Adrenal gland (tissue), 12 donors: ENCODE data around the gene MRPL54. TPM values are rescaled to one million over a fixed set of nuclear protein-coding genes. Genes with fewer than 3 reads are reported as not detected.

Source experiments
- DNase-seq, 7 donors: peaks; one replicate each; pipeline ENCODE4 v3.0.0-alpha.2; 2019 to 2020
- H3K27ac ChIP-seq, 5 donors: fragments of 200-600 bp; sonication (generic) in 4 of 5; 1 replicate in 3 of 5; 2 replicates in 2 of 5; pipeline versions ENCODE4 v1.5.1 to v1.8.0; 2016 to 2020; ENCODE audit warnings: mild to moderate bottlenecking in 1 of 5
- H3K27me3 ChIP-seq: fragments of 200-600 bp; 2 replicates; pipeline ENCODE4 v1.8.0; 2021
- H3K36me3 ChIP-seq, 2 donors: fragments of 200-600 bp; replicated peaks in 1 of 2; 1 replicate in 1 of 2; 2 replicates in 1 of 2; pipeline versions ENCODE4 v1.5.1 to v1.8.0; 2018 to 2022
- H3K4me1 ChIP-seq, 2 donors: fragments of 200-600 bp; replicated peaks in 1 of 2; 1 replicate in 1 of 2; 2 replicates in 1 of 2; pipeline versions ENCODE4 v1.5.1 to v1.8.0; 2018 to 2021
- H3K4me3 ChIP-seq, 4 donors: fragments of 200-600 bp; sonication (generic) in 3 of 4; one replicate each; pipeline ENCODE4 v1.5.1; 2016 to 2018
- H3K9me3 ChIP-seq, 3 donors: fragments of 200-600 bp; sonication (generic) in 1 of 3; replicated peaks in 1 of 3; 1 replicate in 2 of 3; 2 replicates in 1 of 3; pipeline versions ENCODE4 v1.5.1 to v1.8.0; 2016 to 2021
- CTCF ChIP-seq, 6 experiments: fragments of 450-650 bp in 4 of 6; fragments of 200-600 bp in 2 of 6; sonication (generic) in 1 of 6; IDR thresholded peaks; 1 replicate in 5 of 6; 2 replicates in 1 of 6; pipeline versions ENCODE4 v1.5.1 to v1.8.0; 2016 to 2021; ENCODE audit warnings: antibody characterized with exemption in 6 of 6, mild to moderate bottlenecking in 2 of 6, moderate library complexity in 1 of 6
- POLR2A ChIP-seq, 2 donors: fragments of 450-650 bp; IDR thresholded peaks; one replicate each; pipeline ENCODE4 v1.6.1; 2017; ENCODE audit warnings: antibody characterized with exemption in 2 of 2, mild to moderate bottlenecking in 2 of 2, moderate library complexity in 1 of 2
- WGBS, 4 donors: extraction: QIAGEN DNeasy Blood & Tissue Kit in 2 of 4; methylation state at CpG; one replicate each; pipeline versions ENCODE4 v1.1.5 to v1.1.7; 2013 to 2017; 5-methylcytosine and 5-hydroxymethylcytosine counted together
- intact Hi-C, 2 donors: fragments of 100-400 bp; cut with DNase I; formaldehyde crosslinking; loops; one replicate each; pipeline versions ENCODE4 v1.14.1 to v1.15.0; 2022 to 2023
- polyA plus RNA-seq, 3 donors: library from polyadenylated mRNA; stranded (reverse); fragments of 200-250 nt in 2 of 3; fragments of 350-450 nt in 1 of 3; fragmentation: Illumina TruSeq in 1 of 3; extraction: RNeasy Lipid Tissue Mini Kit (QIAGEN cat#74804) in 1 of 3; gene quantifications; one replicate each; pipeline ENCODE4 v1.2.3, GENCODE V29; 2013 to 2014
- total RNA-seq, 9 donors: library from RNA; depleted of rRNA in 4 of 9; stranded (reverse); fragments of >200 nt in 4 of 9; fragments of 120-200 nt in 1 of 9; fragmentation: NEBNext Ultra II Directional in 1 of 9; extraction: Animal tissue kit (Norgen Biotek cat#: 25700) in 1 of 9; gene quantifications; one replicate each; pipeline versions ENCODE4 v1.1.0 to v1.2.4, GENCODE V29; 2013 to 2023
- donor health status: healthy with polysubstance abuse.
- donor health status: Bipolar disorder and iron deficiency.
- donor health status: DM: yes; HTN: yes; CAD: no.
- donor health status: DM: no; HTN: no; CAD: no.
- donor health status: DM: no; HTN: no; CAD: no.
- donor health status: DM: yes; HTN: yes; CAD: no.

The MRPL54 gene
- total and polyA plus RNA-seq, 12 donors = 60.2 to 229 (median 107) TPM

- Histone ChIP-seq H3K27me3 (no peaks in the 10 kb centered on the region), H3K9me3 (peaks cover 0 to 1% (median 0%) of the 10 kb centered on the region in 3 donors), H3K27ac (no peak overlapping the region), H3K36me3 (no peaks in the 10 kb centered on the region), H3K4me3 (no peak overlapping the region), H3K4me1 (no peaks in the 10 kb centered on the region)
- 93 to 95% (median 94%) methylated on average over 2 to 5 of the region's 5 CpGs; no CpG with 5 or more reads in 1 of the 4 donors for WGBS, 4 donors
- TF ChIP-seq POLR2A (IDR thresholded peaks at IDR 0.05) (no peak), CTCF (IDR thresholded peaks at IDR 0.05) (no peak)
- no peak for DNase-seq
- intact Hi-C loops = no loop called here
Observed at GRCh38 chr19:3775831-3776230, 13.3 kb downstream of the MRPL54 start.

GRCh38 chr19:3776479-3777040 is 14.1 kb downstream of the MRPL54 start:
- TF ChIP-seq CTCF (IDR thresholded peaks at IDR 0.05) = no peak
- TF ChIP-seq POLR2A (IDR thresholded peaks at IDR 0.05) = no peak
- intact Hi-C loops = no loop called here
- no peaks in the 10 kb centered on the region for H3K36me3 ChIP-seq
- no peak for DNase-seq
- H3K4me1 ChIP-seq = no peaks in the 10 kb centered on the region
- no peak overlapping the region for H3K4me3 ChIP-seq
- no peak overlapping the region for H3K27ac ChIP-seq
- H3K9me3 ChIP-seq = peaks cover 0 to 9% (median 0%) of the 10 kb centered on the region in 3 donors
- H3K27me3 ChIP-seq = no peaks in the 10 kb centered on the region
- 86 to 95% (median 92%) methylated on average over 1 of the region's 1 CpG for WGBS, 4 donors

GRCh38 chr19:3778104-3778867 is 15.8 kb downstream of the MRPL54 start:
- Histone ChIP-seq H3K27me3 (no peaks in the 10 kb centered on the region), H3K4me1 (no peaks in the 10 kb centered on the region), H3K27ac (no peak overlapping the region), H3K36me3 (no peaks in the 10 kb centered on the region), H3K9me3 (peaks cover 0 to 17% (median 0%) of the 10 kb centered on the region in 3 donors), H3K4me3 (no peak overlapping the region)
- DNase-seq = no peak
- TF ChIP-seq POLR2A (IDR thresholded peaks at IDR 0.05) = no peak
- no peak for TF ChIP-seq CTCF (IDR thresholded peaks at IDR 0.05)
- intact Hi-C loops = no loop called here
- WGBS, 4 donors = 83 to 88% (median 86%) methylated on average over 22 to 37 of the region's 37 CpGs

- H3K4me1 ChIP-seq = no peaks in the 10 kb centered on the region
- H3K36me3 ChIP-seq = no peaks in the 10 kb centered on the region
- TF ChIP-seq POLR2A (IDR thresholded peaks at IDR 0.05) (no peak), CTCF (IDR thresholded peaks at IDR 0.05) (no peak)
- WGBS, 4 donors = 61 to 71% (median 66%) methylated on average over 11 to 44 of the region's 44 CpGs
- intact Hi-C loops = no loop called here
- H3K4me3 ChIP-seq = no peak overlapping the region
- H3K9me3 ChIP-seq = peaks cover 0 to 17% (median 0%) of the 10 kb centered on the region in 3 donors
- DNase-seq = no peak
- peaks cover 5% of the 10 kb centered on the region for H3K27me3 ChIP-seq
- H3K27ac ChIP-seq = no peak overlapping the region
Observed at GRCh38 chr19:3778899-3779723, 16.6 kb downstream of the MRPL54 start.
